B cell (primary cell): Measurements from ENCODE around the gene ZCCHC24. TPM values are rescaled to one million over a fixed set of nuclear protein-coding genes. Genes with fewer than 3 reads are reported as not detected.

Source experiments
- ATAC-seq: fragments of 200-7000 bp; cut with Tn5 transposase; one replicate; pipeline ENCODE4 v1.10.0; 2021; ENCODE audit warnings: low read depth, mild to moderate bottlenecking, moderate number of reproducible peaks, moderate library complexity
- CTCF ChIA-PET: fragments of 350-600 bp; sonication (Branson Sonifier 250); formaldehyde crosslinking; loops from one replicate; lab custom pipeline; 2021; ENCODE audit warnings: antibody characterized with exemption, inconsistent platforms; lab: Charles Lee
- POLR2A ChIA-PET: fragments of 350-600 bp; sonication (Branson Sonifier 250); formaldehyde crosslinking; loops from one replicate; lab custom pipeline; 2021; ENCODE audit warnings: antibody characterized with exemption; lab: Charles Lee
- DNase-seq: peaks from one replicate; pipeline ENCODE4 v3.0.0; 2013
- H2AFZ ChIP-seq: 2 replicates; pipeline ENCODE4 v1.6.1; 2012; ENCODE audit warnings: mild to moderate bottlenecking, low read depth, low read length; ENCODE audit not compliant: insufficient read depth, poor library complexity, severe bottlenecking
- H3K27ac ChIP-seq, 2 donors: 1 replicate in 1 of 2; 2 replicates in 1 of 2; pipeline ENCODE4 v1.5.1; 2012 to 2013; ENCODE audit warnings: low read length in 2 of 2, mild to moderate bottlenecking in 2 of 2, moderate library complexity in 1 of 2
- H3K27me3 ChIP-seq, 4 experiments: fragments of 200-600 bp in 1 of 4; sonication (generic) in 1 of 4; replicated peaks in 1 of 4; 1 replicate in 2 of 4; 2 replicates in 2 of 4; pipeline versions ENCODE4 v1.6.1 to v1.7.0; 2013 to 2016; ENCODE audit warnings: low read length in 3 of 4, mild to moderate bottlenecking in 2 of 4, mixed read lengths in 1 of 4, moderate library complexity in 1 of 4; ENCODE audit not compliant: insufficient read depth in 4 of 4, control insufficient read depth in 3 of 4; ENCODE audit errors: control extremely low read depth in 1 of 4
- H3K36me3 ChIP-seq, 2 experiments: replicated peaks in 1 of 2; 1 replicate in 1 of 2; 2 replicates in 1 of 2; pipeline versions ENCODE4 v1.6.1 to v1.7.1; 2013; ENCODE audit warnings: low read length in 1 of 2; ENCODE audit not compliant: insufficient read depth in 2 of 2, control insufficient read depth in 1 of 2; ENCODE audit errors: control extremely low read depth in 1 of 2, extremely low read depth in 1 of 2
- H3K4me1 ChIP-seq, 2 donors: fragments of 200-600 bp in 1 of 2; sonication (generic) in 1 of 2; 1 replicate in 1 of 2; 2 replicates in 1 of 2; pipeline versions ENCODE4 v1.5.1 to v1.6.1; 2013 to 2017; ENCODE audit warnings: low read length in 2 of 2; ENCODE audit not compliant: control insufficient read depth in 2 of 2, insufficient read depth in 2 of 2
- H3K4me2 ChIP-seq: replicated peaks from 2 replicates; pipeline ENCODE3; 2012; ENCODE audit warnings: mild to moderate bottlenecking, low read depth, low read length; ENCODE audit not compliant: poor library complexity, severe bottlenecking
- H3K4me3 ChIP-seq, 5 experiments: fragments of 200-600 bp in 1 of 5; sonication (generic) in 1 of 5; 1 replicate in 3 of 5; 2 replicates in 2 of 5; pipeline versions ENCODE4 v1.5.1 to v1.7.0; 2011 to 2016; ENCODE audit warnings: low read length in 4 of 5, mild to moderate bottlenecking in 4 of 5, low read depth in 2 of 5, control low read depth in 1 of 5, moderate library complexity in 1 of 5; ENCODE audit not compliant: insufficient read depth in 1 of 5; ENCODE audit errors: control extremely low read depth in 1 of 5, extremely low read depth in 1 of 5
- H3K79me2 ChIP-seq: fragments of 200-600 bp; sonication (generic); one replicate; pipeline ENCODE4 v1.6.0; 2016; ENCODE audit warnings: low read length; ENCODE audit not compliant: control insufficient read depth, insufficient read depth
- H3K9ac ChIP-seq: fragments of 200-600 bp; sonication (generic); 2 replicates; pipeline ENCODE4 v1.6.1; 2017; ENCODE audit warnings: mild to moderate bottlenecking, low read length, moderate library complexity
- H3K9me3 ChIP-seq, 3 donors: one replicate each; pipeline versions ENCODE4 v1.6.1 to v1.7.1; 2013; ENCODE audit warnings: low read length in 2 of 3; ENCODE audit not compliant: control insufficient read depth in 2 of 3, insufficient read depth in 1 of 3; ENCODE audit errors: control extremely low read depth in 1 of 3
- H4K20me1 ChIP-seq: 2 replicates; pipeline ENCODE4 v1.6.0; 2012; ENCODE audit warnings: mild to moderate bottlenecking, low read length; ENCODE audit not compliant: insufficient read depth, control insufficient read depth, poor library complexity, severe bottlenecking
- H3K27ac Mint-ChIP-seq: one replicate; pipeline ENCODE4 v1.8.0; 2021; ENCODE audit warnings: mixed read lengths
- H3K27me3 Mint-ChIP-seq: one replicate; pipeline ENCODE4 v1.8.0; 2021; ENCODE audit warnings: mixed read lengths
- H3K4me1 Mint-ChIP-seq: one replicate; pipeline ENCODE4 v1.8.0; 2021; ENCODE audit warnings: mixed read lengths
- H3K4me3 Mint-ChIP-seq: one replicate; pipeline ENCODE4 v1.8.0; 2021; ENCODE audit warnings: mixed read lengths
- H3K9me3 Mint-ChIP-seq: one replicate; pipeline ENCODE4 v1.8.0; 2022; ENCODE audit warnings: mixed read lengths; ENCODE audit not compliant: insufficient read depth
- EZH2 ChIP-seq: IDR thresholded peaks from 2 replicates; pipeline ENCODE4 v1.6.1; 2012; ENCODE audit warnings: borderline replicate concordance, low read depth, mild to moderate bottlenecking, moderate library complexity, low read length; ENCODE audit not compliant: insufficient read depth, poor library complexity, severe bottlenecking
- WGBS: methylation state at CpG from one replicate; pipeline ENCODE4 v1.1.5; 2013; ENCODE audit warnings: missing lambda C conversion rate; ENCODE audit not compliant: insufficient coverage; 5-methylcytosine and 5-hydroxymethylcytosine counted together
- intact Hi-C: fragments of 100-400 bp; cut with micrococcal nuclease; formaldehyde crosslinking; loops from one replicate; pipeline ENCODE4 v1.10.0; 2022
- polyA plus RNA-seq: library from polyadenylated mRNA; depleted of rRNA; stranded (reverse); fragments of >200 nt; gene quantifications from 2 replicates; pipeline ENCODE4 v1.2.3, GENCODE V29; 2012
- total RNA-seq, 2 donors: library from RNA; stranded (reverse); fragments of 120-200 nt in 1 of 2; gene quantifications; 1 replicate in 1 of 2; 2 replicates in 1 of 2; pipeline versions ENCODE4 v1.2.3 to v1.2.4, GENCODE V29; 2013 to 2022
- TF ChIP-seq, protein P1 (sequence below): fragments of 200-600 bp; IDR thresholded peaks from one replicate; pipeline ENCODE4 v1.8.0; 2022; ENCODE audit warnings: antibody characterized with exemption, mild to moderate bottlenecking

The ZCCHC24 gene
- total and polyA plus RNA-seq, 2 donors (not counting 1 experiment from before 2014, with no cell fraction given): 0.34 to 2.3 TPM

DNA sequence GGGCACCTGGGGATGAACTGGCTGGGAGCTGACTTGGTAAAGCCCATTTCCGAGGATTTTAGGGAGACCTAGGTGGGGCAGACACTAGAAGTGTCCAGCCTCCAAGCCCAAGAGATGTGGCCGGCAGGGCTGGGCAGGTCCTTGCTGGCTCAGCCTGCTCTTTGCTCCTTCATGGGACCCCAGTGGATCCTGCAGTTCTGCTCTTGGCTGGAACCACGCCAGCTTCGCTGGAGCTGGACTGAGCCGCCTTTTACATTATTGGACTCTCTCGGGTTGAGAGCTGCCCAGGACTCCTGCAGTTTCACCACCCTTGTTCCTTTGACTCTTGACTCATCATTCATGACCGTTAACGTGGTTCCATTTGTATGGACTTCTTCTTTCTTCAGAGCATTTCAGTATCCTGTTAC, 92.4 kb downstream of the ZCCHC24 start:
- ChIA-PET CTCF (interaction anchor here (1.1 kb wide), 1 partner anchor 104 kb away, joined by 3 read pairs; no protein-coding TSS in a partner anchor), POLR2A (no interaction called here)
- Histone ChIP-seq H3K79me2 (peaks cover 14% of the 10 kb centered on the region), H2AFZ (no peak overlapping the region), H3K9me3 (no peaks in the 10 kb centered on the region), H3K4me2 (no peak overlapping the region), H3K4me1 (peaks cover 28 to 42% of the 10 kb centered on the region in 2 donors), H4K20me1 (peaks cover 23% of the 10 kb centered on the region), H3K4me3 (no peak overlapping the region), H3K36me3 (peaks cover 0 to 72% of the 10 kb centered on the region in 2 experiments), H3K9ac (no peak overlapping the region), H3K27ac (no peak overlapping the region), H3K27me3 (no peaks in the 10 kb centered on the region)
- Mint-ChIP-seq H3K9me3 (no peaks in the 10 kb centered on the region), H3K27me3 (no peaks in the 10 kb centered on the region), H3K4me3 (no peak overlapping the region), H3K27ac (peak overlapping the region; percentile 0), H3K4me1 (peaks cover 51% of the 10 kb centered on the region)
- DNase-seq (no peak), ATAC-seq (no peak)
- intact Hi-C loops: no loop called here
- TF ChIP-seq EZH2: no peak
- WGBS: 96% methylated on average over 6 of the region's 8 CpGs

- Histone ChIP-seq H3K4me3 (no peak overlapping the region), H3K36me3 (peaks cover 0 to 67% of the 10 kb centered on the region in 2 experiments), H3K79me2 (peaks cover 20% of the 10 kb centered on the region), H3K4me2 (no peak overlapping the region), H3K27ac (no peak overlapping the region), H3K9ac (no peak overlapping the region), H3K4me1 (peaks cover 28 to 45% of the 10 kb centered on the region in 2 donors), H4K20me1 (peaks cover 23% of the 10 kb centered on the region), H3K9me3 (no peaks in the 10 kb centered on the region), H3K27me3 (no peaks in the 10 kb centered on the region), H2AFZ (no peak overlapping the region)
- CTCF ChIA-PET: interaction anchor here (1.1 kb wide), 1 partner anchor 103 kb away, joined by 3 read pairs; no protein-coding TSS in a partner anchor
- Mint-ChIP-seq H3K4me3 (no peak overlapping the region), H3K27me3 (no peaks in the 10 kb centered on the region), H3K27ac (no peak overlapping the region), H3K4me1 (peaks cover 51% of the 10 kb centered on the region), H3K9me3 (no peaks in the 10 kb centered on the region)
- DNase-seq (no peak), ATAC-seq (no peak)
- intact Hi-C loops: no loop called here
- WGBS: 97% methylated on average over 11 of the region's 11 CpGs
- POLR2A ChIA-PET: interaction anchor here (0.7 kb wide), 1 partner anchor 21 kb away, joined by 3 read pairs; no protein-coding TSS in a partner anchor
- TF ChIP-seq, protein P1, sequence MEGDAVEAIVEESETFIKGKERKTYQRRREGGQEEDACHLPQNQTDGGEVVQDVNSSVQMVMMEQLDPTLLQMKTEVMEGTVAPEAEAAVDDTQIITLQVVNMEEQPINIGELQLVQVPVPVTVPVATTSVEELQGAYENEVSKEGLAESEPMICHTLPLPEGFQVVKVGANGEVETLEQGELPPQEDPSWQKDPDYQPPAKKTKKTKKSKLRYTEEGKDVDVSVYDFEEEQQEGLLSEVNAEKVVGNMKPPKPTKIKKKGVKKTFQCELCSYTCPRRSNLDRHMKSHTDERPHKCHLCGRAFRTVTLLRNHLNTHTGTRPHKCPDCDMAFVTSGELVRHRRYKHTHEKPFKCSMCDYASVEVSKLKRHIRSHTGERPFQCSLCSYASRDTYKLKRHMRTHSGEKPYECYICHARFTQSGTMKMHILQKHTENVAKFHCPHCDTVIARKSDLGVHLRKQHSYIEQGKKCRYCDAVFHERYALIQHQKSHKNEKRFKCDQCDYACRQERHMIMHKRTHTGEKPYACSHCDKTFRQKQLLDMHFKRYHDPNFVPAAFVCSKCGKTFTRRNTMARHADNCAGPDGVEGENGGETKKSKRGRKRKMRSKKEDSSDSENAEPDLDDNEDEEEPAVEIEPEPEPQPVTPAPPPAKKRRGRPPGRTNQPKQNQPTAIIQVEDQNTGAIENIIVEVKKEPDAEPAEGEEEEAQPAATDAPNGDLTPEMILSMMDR: no peak
- no peak for TF ChIP-seq EZH2
These were observed 93.2 kb downstream of the ZCCHC24 start for GRCh38 chr10:79352035-79352877.
